Thyroid gland (tissue), 4 donors: Measurements from ENCODE around the gene RNF4.

ENCODE experiments used
- CTCF ChIP-seq, 6 experiments: fragments of 200-600 bp in 3 of 6; fragments of 450-650 bp in 3 of 6; sonication (generic) in 3 of 6; IDR thresholded peaks; one replicate each; pipeline ENCODE4 v1.5.1; 2016 to 2019; ENCODE audit warnings: antibody characterized with exemption in 6 of 6, mild to moderate bottlenecking in 2 of 6, inconsistent platforms in 1 of 6, moderate library complexity in 1 of 6
- POLR2A ChIP-seq, 2 donors: fragments of 450-650 bp; IDR thresholded peaks; one replicate each; pipeline ENCODE4 v1.6.1; 2017; ENCODE audit warnings: antibody characterized with exemption in 2 of 2, mild to moderate bottlenecking in 2 of 2, moderate library complexity in 1 of 2

- no peak for TF ChIP-seq CTCF (IDR thresholded peaks at IDR 0.05)
- TF ChIP-seq POLR2A (IDR thresholded peaks at IDR 0.05) = no peak
Observed at GRCh38 chr4:2428496-2429213, 40.3 kb upstream of the RNF4 start.
